Karpas-422 (cell line): ENCODE results near the gene PLPPR1. TPM values are rescaled to one million over a fixed set of nuclear protein-coding genes. Genes with fewer than 3 reads are reported as not detected.
"Not testable (repeated sequence)": the region's sequence is repeated elsewhere in the genome, so short reads cannot be mapped to it uniquely, and the experiment has no call there.

Experiments used
- DNase-seq: peaks from one replicate; pipeline ENCODE4 v3.0.0-alpha.2; 2015
- H2AFZ ChIP-seq: fragments of 200-600 bp; sonication (generic); 2 replicates; pipeline ENCODE4 v1.6.1; 2014; ENCODE audit warnings: antibody characterized with exemption, low read length, mixed read lengths
- H3K27ac ChIP-seq: fragments of 200-600 bp; sonication (generic); 2 replicates; pipeline ENCODE4 v1.5.1; 2014; ENCODE audit warnings: mild to moderate bottlenecking, low read length, moderate library complexity
- H3K27me3 ChIP-seq: fragments of 200-600 bp; sonication (generic); 2 replicates; pipeline ENCODE4 v1.6.1; 2014; ENCODE audit warnings: low read length, mixed read lengths
- H3K36me3 ChIP-seq: fragments of 200-600 bp; sonication (generic); 2 replicates; pipeline ENCODE4 v1.6.1; 2014; ENCODE audit warnings: low read length, mixed read lengths; ENCODE audit not compliant: insufficient read depth
- H3K4me1 ChIP-seq: fragments of 200-600 bp; sonication (generic); 2 replicates; pipeline ENCODE4 v1.6.1; 2014; ENCODE audit warnings: mild to moderate bottlenecking, low read length, mixed read lengths
- H3K4me2 ChIP-seq: fragments of 200-600 bp; sonication (generic); 2 replicates; pipeline ENCODE4 v1.6.1; 2014; ENCODE audit warnings: low read length, low read depth, mild to moderate bottlenecking; ENCODE audit not compliant: poor library complexity, severe bottlenecking
- H3K4me3 ChIP-seq: fragments of 200-600 bp; sonication (generic); 2 replicates; pipeline ENCODE4 v1.5.1; 2014; ENCODE audit warnings: mild to moderate bottlenecking, antibody characterized with exemption, low read length, mixed read lengths
- H3K79me2 ChIP-seq: fragments of 200-600 bp; sonication (generic); 2 replicates; pipeline ENCODE4 v1.6.1; 2014; ENCODE audit warnings: mild to moderate bottlenecking, low read length, mixed read lengths
- H3K9ac ChIP-seq: fragments of 200-600 bp; sonication (generic); 2 replicates; pipeline ENCODE4 v1.6.0; 2014; ENCODE audit warnings: low read length
- H3K9me2 ChIP-seq: fragments of 200-600 bp; sonication (generic), shearing (Covaris generic); replicated peaks from 2 replicates; pipeline ENCODE4 v1.6.0; 2014; ENCODE audit warnings: mild to moderate bottlenecking, low read length, moderate library complexity; ENCODE audit not compliant: insufficient read depth
- H3K9me3 ChIP-seq: fragments of 300-700, 200-600 bp; sonication (generic); 2 replicates; pipeline ENCODE4 v1.6.1; 2014; ENCODE audit warnings: low read length, mixed read lengths
- H4K20me1 ChIP-seq: fragments of 200-600 bp; sonication (generic); 2 replicates; pipeline ENCODE4 v1.6.1; 2014; ENCODE audit warnings: mild to moderate bottlenecking, antibody characterized with exemption, low read length, low read depth; ENCODE audit not compliant: insufficient read depth
- total RNA-seq: library from RNA; depleted of rRNA; stranded (reverse); fragments of >200 nt; shearing (Covaris generic); gene quantifications from 2 replicates; pipeline ENCODE4 v1.2.3, GENCODE V29; 2014; ENCODE audit warnings: low replicate concordance

PLPPR1 gene
- total RNA-seq, 1 experiment from 2014 or later: not detected

DNA sequence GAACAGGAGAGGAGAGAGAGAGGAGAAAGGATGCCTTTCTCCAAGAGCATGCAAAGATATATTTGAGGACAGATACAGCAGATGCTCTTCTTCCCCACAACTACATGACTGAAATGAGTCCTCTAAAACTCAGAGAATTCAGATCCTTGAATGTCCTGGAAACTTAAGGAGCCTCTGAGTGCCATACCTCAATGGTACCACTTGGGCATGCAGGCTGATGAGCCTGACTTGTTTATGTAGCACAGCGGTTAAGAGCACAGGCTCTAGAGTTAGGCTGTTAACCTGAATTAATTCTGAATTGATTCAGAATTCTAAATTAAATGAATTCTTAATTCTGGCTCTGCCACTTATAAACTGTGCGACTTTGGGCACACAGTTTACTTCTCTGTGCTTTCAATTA, 5.7 kb downstream of the PLPPR1 start:
- Histone ChIP-seq H3K9ac (no peak overlapping the region), H4K20me1 (no peaks in the 10 kb centered on the region), H3K79me2 (no peaks in the 10 kb centered on the region)

GRCh38 chr9:101035098-101035497, 6.6 kb downstream of the PLPPR1 start:
- H3K4me1 ChIP-seq: no peaks in the 10 kb centered on the region
- no peak for DNase-seq
- no peak overlapping the region for H3K4me2 ChIP-seq
- H3K9ac ChIP-seq: no peak overlapping the region
- no peaks in the 10 kb centered on the region for H3K36me3 ChIP-seq
- no peaks in the 10 kb centered on the region for H4K20me1 ChIP-seq
- no peaks in the 10 kb centered on the region for H3K9me2 ChIP-seq
- H2AFZ ChIP-seq: no peak overlapping the region
- H3K79me2 ChIP-seq: no peaks in the 10 kb centered on the region
- H3K27me3 ChIP-seq: no peaks in the 10 kb centered on the region
- H3K9me3 ChIP-seq: no peaks in the 10 kb centered on the region
- H3K4me3 ChIP-seq: no peak overlapping the region
- H3K27ac ChIP-seq: no peak overlapping the region

More for the DNA sequence above, 5.7 kb downstream of the PLPPR1 start:
- no peaks in the 10 kb centered on the region for H3K4me1 ChIP-seq
- H3K27ac ChIP-seq: no peak overlapping the region
- H2AFZ ChIP-seq: no peak overlapping the region
- H3K4me2 ChIP-seq: no peak overlapping the region
- H3K9me3 ChIP-seq: no peaks in the 10 kb centered on the region
- H3K9me2 ChIP-seq: no peaks in the 10 kb centered on the region
- DNase-seq: no peak
- H3K4me3 ChIP-seq: no peak overlapping the region
- H3K27me3 ChIP-seq: no peaks in the 10 kb centered on the region
- no peaks in the 10 kb centered on the region for H3K36me3 ChIP-seq

- H3K9me2 ChIP-seq: no peaks in the 10 kb centered on the region
- H3K9me3 ChIP-seq: no peaks in the 10 kb centered on the region
- H4K20me1 ChIP-seq: no peaks in the 10 kb centered on the region
- no peak overlapping the region for H2AFZ ChIP-seq
- no peak overlapping the region for H3K27ac ChIP-seq
- DNase-seq: no peak
- no peaks in the 10 kb centered on the region for H3K4me1 ChIP-seq
- no peak overlapping the region for H3K4me2 ChIP-seq
- no peak overlapping the region for H3K4me3 ChIP-seq
- H3K27me3 ChIP-seq: no peaks in the 10 kb centered on the region
- no peaks in the 10 kb centered on the region for H3K79me2 ChIP-seq
- no peaks in the 10 kb centered on the region for H3K36me3 ChIP-seq
- H3K9ac ChIP-seq: no peak overlapping the region
These were observed 8.9 kb downstream of the PLPPR1 start for GRCh38 chr9:101037430-101037829.

DNA sequence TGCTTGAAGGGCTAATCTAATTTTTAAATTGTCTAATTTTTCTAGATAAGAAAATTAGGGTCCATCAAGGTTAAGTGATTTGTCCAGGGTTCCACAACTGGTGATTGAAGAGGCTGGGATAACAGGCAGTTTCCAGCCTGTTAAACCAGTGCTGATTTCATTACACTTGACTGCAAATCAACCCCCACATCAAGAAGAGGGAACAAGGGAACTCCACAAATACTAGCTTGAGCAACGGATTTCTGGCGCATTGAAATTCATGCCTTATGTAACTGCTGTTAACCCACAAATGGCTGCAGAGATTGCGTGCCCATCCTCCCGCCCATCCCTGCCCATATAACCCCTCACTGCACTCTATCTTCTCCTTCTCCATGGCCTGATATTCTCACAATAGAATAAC, 10.0 kb downstream of the PLPPR1 start:
- Histone ChIP-seq H3K9me3 (no peaks in the 10 kb centered on the region), H3K79me2 (no peaks in the 10 kb centered on the region), H3K9ac (no peak overlapping the region), H2AFZ (no peak overlapping the region), H4K20me1 (no peaks in the 10 kb centered on the region), H3K27me3 (no peaks in the 10 kb centered on the region), H3K4me3 (no peak overlapping the region), H3K4me2 (no peak overlapping the region), H3K36me3 (no peaks in the 10 kb centered on the region), H3K9me2 (no peaks in the 10 kb centered on the region), H3K4me1 (no peaks in the 10 kb centered on the region), H3K27ac (no peak overlapping the region)
- DNase-seq: no peak

GRCh38 chr9:101039581-101039980, 11.1 kb downstream of the PLPPR1 start:
- not testable (repeated sequence) for H3K9ac ChIP-seq, H3K9me3 ChIP-seq, H3K4me3 ChIP-seq, H3K36me3 ChIP-seq, H3K9me2 ChIP-seq, H3K27me3 ChIP-seq, H3K4me2 ChIP-seq, H3K79me2 ChIP-seq, DNase-seq, H3K4me1 ChIP-seq, H4K20me1 ChIP-seq, H3K27ac ChIP-seq, H2AFZ ChIP-seq

- no peak for DNase-seq
- no peaks in the 10 kb centered on the region for H3K4me1 ChIP-seq
- H3K27me3 ChIP-seq: no peaks in the 10 kb centered on the region
- no peaks in the 10 kb centered on the region for H3K79me2 ChIP-seq
- no peak overlapping the region for H2AFZ ChIP-seq
- H3K36me3 ChIP-seq: no peaks in the 10 kb centered on the region
- H3K4me2 ChIP-seq: no peak overlapping the region
- H3K27ac ChIP-seq: no peak overlapping the region
- no peak overlapping the region for H3K4me3 ChIP-seq
- H3K9me2 ChIP-seq: no peaks in the 10 kb centered on the region
- no peaks in the 10 kb centered on the region for H3K9me3 ChIP-seq
- no peak overlapping the region for H3K9ac ChIP-seq
- no peaks in the 10 kb centered on the region for H4K20me1 ChIP-seq
These were observed 19.4 kb downstream of the PLPPR1 start for GRCh38 chr9:101047848-101048397.

DNA sequence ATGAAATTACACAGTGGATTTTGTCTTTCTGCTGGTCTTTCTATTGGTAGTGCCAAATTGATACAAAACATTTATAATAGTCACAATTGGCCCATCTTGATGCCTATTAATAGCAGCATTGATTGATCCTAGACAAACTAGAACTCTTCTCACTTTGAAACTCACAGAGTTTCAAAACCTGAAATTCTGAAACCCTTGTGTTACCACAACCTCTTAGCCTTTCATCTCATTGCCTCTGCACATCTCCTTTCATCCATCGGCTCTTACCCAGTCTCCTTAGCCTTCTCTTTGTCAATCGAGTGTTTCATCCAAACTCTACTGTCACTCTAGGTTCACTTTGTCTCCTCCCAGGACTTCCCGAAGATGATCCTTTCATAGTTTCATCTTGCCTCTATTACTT, 22.1 kb downstream of the PLPPR1 start:
- Histone ChIP-seq H3K9ac (no peak overlapping the region), H3K79me2 (no peaks in the 10 kb centered on the region), H3K4me3 (no peak overlapping the region), H3K27me3 (no peaks in the 10 kb centered on the region), H2AFZ (no peak overlapping the region), H4K20me1 (no peaks in the 10 kb centered on the region), H3K4me2 (no peak overlapping the region), H3K4me1 (no peaks in the 10 kb centered on the region), H3K9me3 (no peaks in the 10 kb centered on the region), H3K36me3 (no peaks in the 10 kb centered on the region), H3K27ac (no peak overlapping the region), H3K9me2 (no peaks in the 10 kb centered on the region)
- no peak for DNase-seq

DNA sequence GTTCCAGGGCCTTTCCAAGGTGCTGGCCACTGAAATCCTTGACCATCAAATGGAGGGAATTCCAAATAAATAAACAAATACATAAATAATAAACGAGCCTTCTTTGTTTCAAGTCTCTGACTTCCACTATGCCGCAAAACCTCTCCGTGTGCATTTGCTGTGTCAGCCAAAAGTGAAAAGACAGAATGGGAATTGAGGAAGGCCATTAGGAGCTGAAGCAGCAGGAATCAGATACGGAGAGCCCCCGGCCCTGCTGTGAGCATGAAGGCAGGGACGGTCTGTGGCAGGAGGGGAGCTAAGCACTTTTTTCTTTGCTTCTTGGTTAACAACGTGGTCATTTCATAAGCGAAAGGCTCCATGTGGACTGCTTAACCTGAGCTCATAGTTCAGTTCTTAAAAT, 26.1 kb downstream of the PLPPR1 start:
- Histone ChIP-seq H3K4me2 (no peak overlapping the region), H3K9me2 (no peaks in the 10 kb centered on the region), H3K9ac (no peak overlapping the region), H3K36me3 (no peaks in the 10 kb centered on the region), H3K27me3 (no peaks in the 10 kb centered on the region), H3K79me2 (no peaks in the 10 kb centered on the region), H3K4me1 (no peaks in the 10 kb centered on the region), H3K9me3 (no peaks in the 10 kb centered on the region), H4K20me1 (no peaks in the 10 kb centered on the region), H2AFZ (no peak overlapping the region), H3K27ac (no peak overlapping the region), H3K4me3 (no peak overlapping the region)
- DNase-seq: no peak

DNA sequence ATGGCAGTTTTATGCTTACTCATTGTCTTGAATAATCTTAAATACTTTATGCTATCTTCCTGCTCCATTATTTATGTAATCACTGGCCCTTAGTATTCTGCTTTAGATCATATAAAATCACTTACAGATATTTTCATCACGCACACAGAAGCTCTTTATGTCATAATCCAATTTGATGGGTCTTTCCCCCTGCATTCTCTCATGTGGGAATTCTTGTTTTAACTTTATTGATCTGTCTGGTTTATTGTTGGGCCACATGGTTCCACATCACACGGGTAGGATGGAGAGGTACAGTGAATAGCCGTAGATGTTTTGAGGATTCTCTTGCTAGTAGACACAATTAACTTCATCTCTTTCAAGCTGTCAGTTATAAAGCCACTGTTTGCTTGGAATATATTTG, 27.0 kb downstream of the PLPPR1 start:
- H3K4me3 ChIP-seq: no peak overlapping the region

More for the DNA sequence above, 27.0 kb downstream of the PLPPR1 start:
- no peaks in the 10 kb centered on the region for H3K36me3 ChIP-seq
- H2AFZ ChIP-seq: no peak overlapping the region
- H3K9me3 ChIP-seq: no peaks in the 10 kb centered on the region
- no peaks in the 10 kb centered on the region for H3K9me2 ChIP-seq
- no peaks in the 10 kb centered on the region for H3K4me1 ChIP-seq
- no peak overlapping the region for H3K4me2 ChIP-seq
- H3K79me2 ChIP-seq: no peaks in the 10 kb centered on the region
- no peaks in the 10 kb centered on the region for H4K20me1 ChIP-seq
- DNase-seq: no peak
- no peak overlapping the region for H3K9ac ChIP-seq
- H3K27me3 ChIP-seq: no peaks in the 10 kb centered on the region
- no peak overlapping the region for H3K27ac ChIP-seq
